Heart left ventricle (tissue), 16 donors: Measurements from ENCODE around the gene AKAP6. TPM values are rescaled to one million over a fixed set of nuclear protein-coding genes. Genes with fewer than 3 reads are reported as not detected.

Source experiments
- ATAC-seq, 4 donors: fragments of 200-7000 bp; cut with Tn5 transposase; one replicate each; pipeline ENCODE4 v1.9.1; 2020 to 2022; ENCODE audit warnings: moderate library complexity in 4 of 4, mild to moderate bottlenecking in 3 of 4, moderate number of reproducible peaks in 1 of 4
- DNase-seq, 5 donors: peaks; one replicate each; pipeline ENCODE4 v3.0.0-alpha.2; 2020
- H3K27ac ChIP-seq, 12 donors: fragments of 200-600 bp; sonication (generic) in 4 of 12; one replicate each; pipeline versions ENCODE4 v1.5.0 to v1.8.0; 2016 to 2022; ENCODE audit warnings: mild to moderate bottlenecking in 2 of 12
- H3K27me3 ChIP-seq, 9 donors: fragments of 200-600 bp; sonication (generic) in 2 of 9; one replicate each; pipeline versions ENCODE4 v1.5.1 to v1.8.0; 2016 to 2022; ENCODE audit warnings: mild to moderate bottlenecking in 3 of 9
- H3K36me3 ChIP-seq, 9 donors: fragments of 200-600 bp; sonication (generic) in 2 of 9; one replicate each; pipeline versions ENCODE4 v1.5.0 to v1.8.0; 2018 to 2022; ENCODE audit warnings: mild to moderate bottlenecking in 2 of 9
- H3K4me1 ChIP-seq, 12 donors: fragments of 200-600 bp; sonication (generic) in 4 of 12; one replicate each; pipeline versions ENCODE4 v1.5.0 to v1.8.0; 2016 to 2022; ENCODE audit warnings: mild to moderate bottlenecking in 3 of 12
- H3K4me3 ChIP-seq, 12 donors: fragments of 200-600 bp; sonication (generic) in 4 of 12; one replicate each; pipeline versions ENCODE4 v1.5.0 to v1.8.0; 2017 to 2022; ENCODE audit warnings: mild to moderate bottlenecking in 9 of 12, moderate library complexity in 4 of 12
- H3K9me3 ChIP-seq, 12 donors: fragments of 200-600 bp; sonication (generic) in 4 of 12; one replicate each; pipeline versions ENCODE4 v1.5.0 to v1.8.0; 2016 to 2022; ENCODE audit warnings: mild to moderate bottlenecking in 1 of 12
- CTCF ChIP-seq, 12 donors: fragments of 200-600 bp; sonication (generic) in 4 of 12; IDR thresholded peaks; one replicate each; pipeline versions ENCODE4 v1.5.0 to v1.8.0; 2018 to 2022; ENCODE audit warnings: antibody characterized with exemption in 12 of 12, mild to moderate bottlenecking in 5 of 12
- POLR2A ChIP-seq, 2 donors: fragments of 450-650 bp; IDR thresholded peaks; one replicate each; pipeline ENCODE4 v1.6.1; 2017; ENCODE audit warnings: antibody characterized with exemption in 2 of 2, mild to moderate bottlenecking in 2 of 2, moderate library complexity in 2 of 2
- WGBS, 4 donors: extraction: QIAGEN DNeasy Blood & Tissue Kit in 2 of 4; methylation state at CpG; one replicate each; pipeline versions ENCODE4 v1.1.5 to v1.1.7; 2013 to 2018; 5-methylcytosine and 5-hydroxymethylcytosine counted together
- intact Hi-C, 10 donors: fragments of 100-400 bp; cut with DNase I; formaldehyde crosslinking; loops; one replicate each; pipeline versions ENCODE4 v1.11.1 to v1.14.2; 2022
- polyA plus RNA-seq, 2 donors: library from polyadenylated mRNA; stranded (reverse); fragments of 200-250 nt; gene quantifications; one replicate each; pipeline ENCODE4 v1.2.3, GENCODE V29; 2013
- total RNA-seq, 9 donors: library from RNA; depleted of rRNA in 2 of 9; stranded (reverse); fragments of >200 nt in 2 of 9; fragmentation: NEBNext Ultra II Directional in 3 of 9; extraction: Animal tissue kit (Norgen Biotek cat#: 25700) in 3 of 9; gene quantifications; one replicate each; pipeline versions ENCODE4 v1.1.0 to v1.2.4, GENCODE V29; 2016 to 2023
- donor health status: ischemic (EF 13 %, LVEDD 7.1; RV severe dilation, severe dysfunction).
- donor health status: healthy with polysubstance abuse.
- donor health status: DM: no; HTN: yes; CAD: no.
- donor health status: DM: no; HTN: no; CAD: no.
- donor health status: ischemic (EF 25% LVEDD 6.9; RV normal size, moderate dysfunction).
- donor health status: ischemic (EF 25% LVEDD 5.7; RV mildly dilated, moderate dysfunction).
- donor health status: healthy.
- donor health status: DM: yes; HTN: yes; CAD: no.
- donor health status: ischemic (EF 35%, LVEDD 5.7; RV mildly dilated, moderate dysfunction).
- donor health status: nonischemic (EF 11% LVEDD 7.7; RV severe dilation, severe dysfunction).
- donor health status: DM: yes; HTN: yes; CAD: no.
- donor health status: PGD.
- donor health status: ischemic (EF 29% LVEDD 5.4; RV normal size, mild dysfunction).
- donor health status: nonischemic (EF 23%, LVEDD 6.1; RV moderate dilation, normal function).

Gene AKAP6
- total and polyA plus RNA-seq, 11 donors = 20.4 to 303 (median 206) TPM

DNA sequence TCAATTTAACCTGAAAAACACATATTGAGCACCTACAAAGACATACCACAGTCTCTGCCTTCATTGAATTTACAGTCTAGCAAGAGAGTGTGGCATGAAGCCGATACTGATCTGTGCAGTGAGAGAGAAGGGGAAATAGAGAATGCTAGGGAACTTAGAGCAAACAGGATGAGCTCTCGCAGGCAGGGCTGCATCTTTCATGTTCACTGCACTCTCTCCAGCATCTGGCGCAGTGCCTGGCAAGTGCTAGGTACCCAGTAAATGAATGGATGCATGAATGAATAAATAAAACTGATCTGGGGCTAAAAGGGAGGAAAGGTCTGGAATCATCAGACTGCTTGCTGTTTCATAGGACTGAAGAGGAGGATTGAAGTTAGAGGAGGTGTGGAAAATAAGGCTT is 353.1 kb downstream of the AKAP6 start:
- intact Hi-C loops = no loop called here
- Histone ChIP-seq H3K27ac (no peak overlapping the region), H3K27me3 (no peaks in the 10 kb centered on the region), H3K36me3 (peaks cover 0 to 27% (median 0%) of the 10 kb centered on the region in 9 donors), H3K4me3 (no peak overlapping the region), H3K9me3 (no peaks in the 10 kb centered on the region), H3K4me1 (peaks cover 0 to 7% (median 0%) of the 10 kb centered on the region in 12 donors)
- DNase-seq = no peak
- TF ChIP-seq POLR2A (IDR thresholded peaks at IDR 0.05) (no peak), CTCF (IDR thresholded peaks at IDR 0.05) (no peak)
- WGBS, 4 donors = 69 to 83% (median 74%) methylated on average over 3 of the region's 3 CpGs
- ATAC-seq = peak in 1 of 4 donors; percentile 28

DNA sequence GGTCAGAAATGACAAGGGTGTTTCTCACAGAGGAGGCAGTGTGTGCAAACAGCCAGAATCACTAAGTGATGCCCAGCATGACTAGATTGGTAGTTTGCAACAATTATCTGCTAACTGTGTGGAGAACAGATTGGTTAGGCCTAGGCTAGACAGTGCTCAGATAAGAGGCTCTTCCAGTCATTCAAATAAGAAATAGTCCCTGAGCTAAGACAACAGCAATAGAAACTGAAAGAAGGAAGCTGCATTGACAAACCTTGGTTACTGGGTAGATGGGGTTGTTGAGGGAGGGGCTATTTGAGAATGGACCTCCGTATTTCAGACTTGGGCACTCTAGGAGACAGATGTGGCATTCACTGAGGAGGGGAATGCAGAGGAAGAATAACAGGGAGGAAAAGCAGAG is 354.6 kb downstream of the AKAP6 start:
- no peak for TF ChIP-seq POLR2A (IDR thresholded peaks at IDR 0.05)
- no peak for TF ChIP-seq CTCF (IDR thresholded peaks at IDR 0.05)
- Histone ChIP-seq H3K4me1 (peaks cover 0 to 15% (median 0%) of the 10 kb centered on the region in 12 donors), H3K4me3 (no peak overlapping the region), H3K27me3 (no peaks in the 10 kb centered on the region), H3K9me3 (no peaks in the 10 kb centered on the region), H3K27ac (no peak overlapping the region), H3K36me3 (peaks cover 0 to 20% (median 0%) of the 10 kb centered on the region in 9 donors)
- ATAC-seq = peak in 1 of 4 donors; percentile 27
- 73 to 83% (median 79%) methylated on average over 1 of the region's 1 CpG for WGBS, 4 donors
- DNase-seq = no peak
- intact Hi-C loops = no loop called here

- 28 to 41% (median 37%) methylated on average over 2 of the region's 2 CpGs for WGBS, 4 donors
- no peak overlapping the region for H3K27ac ChIP-seq
- peaks cover 0 to 13% (median 0%) of the 10 kb centered on the region in 9 donors for H3K36me3 ChIP-seq
- H3K27me3 ChIP-seq = no peaks in the 10 kb centered on the region
- intact Hi-C loops = no loop called here
- ATAC-seq (no peak), DNase-seq (no peak)
- TF ChIP-seq CTCF (IDR thresholded peaks at IDR 0.05) = no peak
- TF ChIP-seq POLR2A (IDR thresholded peaks at IDR 0.05) = no peak
- no peak overlapping the region for H3K4me3 ChIP-seq
- peaks cover 0 to 26% (median 0%) of the 10 kb centered on the region in 12 donors for H3K4me1 ChIP-seq
- no peaks in the 10 kb centered on the region for H3K9me3 ChIP-seq
Observed at GRCh38 chr14:32688941-32689340, 359.8 kb downstream of the AKAP6 start.

DNA sequence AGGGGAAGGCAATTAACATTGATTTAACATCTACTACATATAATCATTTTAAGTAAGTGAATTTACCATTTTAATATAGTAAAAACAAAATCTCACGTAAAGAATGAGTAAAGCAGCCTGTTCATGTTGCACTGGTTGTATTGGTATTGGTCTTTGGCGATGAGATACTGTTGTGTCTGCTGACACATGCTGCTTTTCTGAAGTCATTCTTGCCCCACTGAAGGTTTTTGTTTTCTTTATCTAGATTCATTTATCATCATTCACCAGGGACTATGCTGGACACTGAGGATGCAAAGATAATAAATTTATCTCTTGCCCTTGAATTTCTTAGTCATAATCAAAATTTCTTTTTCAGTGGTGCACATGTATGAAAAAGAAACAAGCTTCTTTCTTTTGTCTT is 363.3 kb downstream of the AKAP6 start:
- intact Hi-C loops = no loop called here
- Histone ChIP-seq H3K4me1 (peaks cover 0 to 17% (median 0%) of the 10 kb centered on the region in 12 donors), H3K27me3 (no peaks in the 10 kb centered on the region), H3K36me3 (peaks cover 0 to 30% (median 4%) of the 10 kb centered on the region in 9 donors), H3K27ac (no peak overlapping the region), H3K9me3 (no peaks in the 10 kb centered on the region), H3K4me3 (no peak overlapping the region)
- DNase-seq (no peak), ATAC-seq (no peak)
- TF ChIP-seq POLR2A (IDR thresholded peaks at IDR 0.05) = no peak
- TF ChIP-seq CTCF (IDR thresholded peaks at IDR 0.05) = no peak
- 78 to 85% (median 81%) methylated on average over 2 of the region's 2 CpGs for WGBS, 4 donors
